HCT116 (cell line): ENCODE measurements around the gene HEPN1. TPM values are rescaled to one million over a fixed set of nuclear protein-coding genes. Genes with fewer than 3 reads are reported as not detected.
A peak's percentile ranks its signal among the peaks of the same experiment; 100 is the strongest.

ENCODE experiments used
- ATAC-seq: fragments of 200-7000 bp; cut with Tn5 transposase; 2 replicates; pipeline ENCODE4 v1.9.1; 2020; ENCODE audit warnings: mild to moderate bottlenecking, moderate library complexity
- Bru-seq: library from RNA; stranded (reverse); fragments of 400-500 nt; gene quantifications from one replicate; lab custom pipeline; 2021; lab: Mats Ljungman, UMichigan
- BruChase-seq, 2 experiments: library from RNA; stranded (reverse); fragments of 400-500 nt; gene quantifications; one replicate each; lab custom pipeline; 2021; lab: Mats Ljungman, UMichigan
- BruUV-seq: library from RNA; stranded (reverse); fragments of 400-500 nt; replicated peaks from 2 replicates; lab custom pipeline; 2021; lab: Mats Ljungman, UMichigan
- CTCF ChIA-PET: fragments of 300-600 bp; sonication (Branson Sonifier 250); formaldehyde crosslinking; loops from one replicate; lab custom pipeline; 2021; ENCODE audit warnings: antibody characterized with exemption; lab: Charles Lee
- POLR2A ChIA-PET: fragments of 300-600, 350-600 bp; sonication (Branson Sonifier 250); formaldehyde crosslinking; loops from one replicate; lab custom pipeline; 2021; ENCODE audit warnings: antibody characterized with exemption; lab: Charles Lee
- RAD21 ChIA-PET, 2 experiments: fragments of 300-600 bp; sonication (Branson Sonifier 250); formaldehyde crosslinking; loops; one replicate each; lab custom pipeline; 2023; ENCODE audit warnings: low total read pairs in 2 of 2; ENCODE audit not compliant: uncharacterized antibody in 2 of 2, unreplicated experiment in 2 of 2, low non-redundant PET in 1 of 2; lab: Charles Lee
- DNase-seq: peaks from one replicate; pipeline ENCODE4 v3.0.0-alpha.2; 2010; ENCODE audit warnings: low read depth, low spot score
- H2AFZ ChIP-seq: fragments of 200-600 bp; shearing (Covaris generic), sonication (generic); 2 replicates; pipeline ENCODE4 v1.6.1; 2017; ENCODE audit warnings: low read depth, mixed run types, mixed read lengths, antibody characterized with exemption, low read length; ENCODE audit not compliant: poor library complexity, severe bottlenecking
- H3K27ac ChIP-seq: 2 replicates; pipeline ENCODE4 v1.5.1; 2012; ENCODE audit warnings: low read depth, low read length
- H3K27me3 ChIP-seq: fragments of 200-600 bp; sonication (generic); 2 replicates; pipeline ENCODE4 v1.6.1; 2016; ENCODE audit warnings: mixed run types, low read length, mixed read lengths; ENCODE audit not compliant: insufficient read depth
- H3K36me3 ChIP-seq, 2 experiments: fragments of 200-500 bp in 1 of 2; fragments of 200-600 bp in 1 of 2; sonication (Bioruptor generic) in 1 of 2; sonication (generic) in 1 of 2; 2 replicates each; pipeline versions ENCODE4 v1.5.1 to v1.6.1; 2014 to 2016; ENCODE audit warnings: low read length in 2 of 2, inconsistent platforms in 1 of 2, mixed read lengths in 1 of 2, mixed run types in 1 of 2; ENCODE audit not compliant: insufficient read depth in 2 of 2, control insufficient read depth in 1 of 2
- H3K4me1 ChIP-seq, 2 experiments: fragments of 200-600 bp in 1 of 2; sonication (generic) in 1 of 2; 2 replicates each; pipeline versions ENCODE4 v1.5.1 to v1.6.1; 2012 to 2017; ENCODE audit warnings: low read length in 2 of 2, inconsistent platforms in 1 of 2, mild to moderate bottlenecking in 1 of 2, mixed read lengths in 1 of 2, mixed run types in 1 of 2, moderate library complexity in 1 of 2; ENCODE audit not compliant: insufficient read depth in 2 of 2, control insufficient read depth in 1 of 2
- H3K4me2 ChIP-seq: fragments of 200-600 bp; sonication (generic); 2 replicates; pipeline ENCODE4 v1.6.1; 2017; ENCODE audit warnings: mixed run types, low read length, mixed read lengths
- H3K4me3 ChIP-seq, 2 experiments: fragments of 200-600 bp in 1 of 2; sonication (generic) in 1 of 2; replicated peaks in 1 of 2; 2 replicates each; pipeline ENCODE4 v1.5.1; 2011 to 2016; ENCODE audit warnings: low read length in 2 of 2, control low read depth in 1 of 2, low read depth in 1 of 2, mild to moderate bottlenecking in 1 of 2, mixed read lengths in 1 of 2, mixed run types in 1 of 2
- H3K79me2 ChIP-seq: fragments of 200-600 bp; sonication (generic); 2 replicates; pipeline ENCODE4 v1.6.1; 2017; ENCODE audit warnings: mild to moderate bottlenecking, mixed run types, low read length, moderate library complexity, mixed read lengths; ENCODE audit not compliant: insufficient read depth
- H3K9ac ChIP-seq: fragments of 200-600 bp; sonication (generic); 2 replicates; pipeline ENCODE4 v1.6.1; 2016; ENCODE audit warnings: low read length, mixed read lengths
- H3K9me2 ChIP-seq: fragments of 200-600 bp; sonication (generic), shearing (Covaris generic); 2 replicates; pipeline ENCODE4 v1.6.1; 2017; ENCODE audit warnings: mixed run types, mild to moderate bottlenecking, moderate library complexity; ENCODE audit not compliant: insufficient read depth
- H3K9me3 ChIP-seq, 2 experiments: fragments of 200-500 bp in 1 of 2; fragments of 200-600 bp in 1 of 2; sonication (Bioruptor generic) in 1 of 2; sonication (generic) in 1 of 2; 2 replicates each; pipeline ENCODE4 v1.6.1; 2014 to 2017; ENCODE audit warnings: low read length in 2 of 2, mixed read lengths in 2 of 2, inconsistent platforms in 1 of 2, low read depth in 1 of 2, mild to moderate bottlenecking in 1 of 2, mixed run types in 1 of 2, moderate library complexity in 1 of 2; ENCODE audit not compliant: control insufficient read depth in 1 of 2, insufficient read depth in 1 of 2
- H4K20me1 ChIP-seq: fragments of 200-600 bp; sonication (generic), shearing (Covaris generic); 2 replicates; pipeline ENCODE4 v1.6.1; 2017; ENCODE audit warnings: mixed run types, mild to moderate bottlenecking, moderate library complexity; ENCODE audit not compliant: insufficient read depth
- ATF3 ChIP-seq: IDR thresholded peaks from 2 replicates; pipeline ENCODE4 v1.6.1; 2012
- CBX3 ChIP-seq: IDR thresholded peaks from 2 replicates; pipeline ENCODE4 v1.6.1; 2012; ENCODE audit warnings: low read depth
- CEBPB ChIP-seq: IDR thresholded peaks from 2 replicates; pipeline ENCODE4 v1.6.1; 2012; ENCODE audit warnings: low read depth
- EZH2 ChIP-seq: fragments of 200-600 bp; sonication (generic); IDR thresholded peaks from 2 replicates; pipeline ENCODE4 v1.6.1; 2017; ENCODE audit warnings: antibody characterized with exemption, mixed run types
- FOSL1 ChIP-seq: IDR thresholded peaks from 2 replicates; pipeline ENCODE4 v1.6.1; 2012; ENCODE audit warnings: low read depth
- JUND ChIP-seq: IDR thresholded peaks from 2 replicates; pipeline ENCODE4 v1.6.1; 2012
- POLR2A ChIP-seq: IDR thresholded peaks from 2 replicates; pipeline ENCODE4 v1.7.0; 2011; ENCODE audit warnings: borderline replicate concordance; ENCODE audit not compliant: insufficient read depth, insufficient read length; ENCODE audit errors: extremely low read depth
- RAD21 ChIP-seq: IDR thresholded peaks from 2 replicates; pipeline ENCODE4 v1.6.1; 2012; ENCODE audit warnings: low read depth, mild to moderate bottlenecking
- SIN3A ChIP-seq: IDR thresholded peaks from 2 replicates; pipeline ENCODE4 v1.6.1; 2012; ENCODE audit warnings: low read depth
- intact Hi-C: fragments of 100-400 bp; cut with micrococcal nuclease; formaldehyde crosslinking; loops from 2 replicates; pipeline ENCODE4 v1.10.0; 2022
- long read RNA-seq: library from polyadenylated mRNA; unstranded; transcript quantifications from one replicate; pipeline ENCODE4 v2.0.0, GENCODE V29; 2021; ENCODE audit not compliant: unreplicated experiment
- polyA plus RNA-seq: library from polyadenylated mRNA; unstranded; fragments of >200 nt; gene quantifications from 2 replicates; pipeline ENCODE4 v1.2.1, GENCODE V29; 2012; ENCODE audit warnings: missing spikeins
- total RNA-seq: library from RNA; stranded (reverse); gene quantifications from one replicate; pipeline ENCODE4 v1.2.1, GENCODE V29; 2021; ENCODE audit not compliant: unreplicated experiment

The HEPN1 gene
- total RNA-seq: not detected
- polyA plus RNA-seq: not detected in 2 replicates
- percentile 23 among the genes with signal in this experiment for Bru-seq, nascent RNA
- percentile 30 among the genes with signal in this experiment for BruChase-seq, experiment 1, labeled RNA remaining after a 6-hour chase
- BruChase-seq, experiment 2, labeled RNA remaining after a 2-hour chase: percentile 38 among the genes with signal in this experiment
- long read RNA-seq: 0 reads

GRCh38 chr11:124918950-124919349 lies at the start of gene HEPN1:
HEPN1 (plus strand) TSS chr11:124919250.
- Histone ChIP-seq H3K9me3 (no peaks in the 10 kb centered on the region), H2AFZ (no peak within 1 kb of the TSS), H3K4me1 (peaks cover 0 to 5% of the 10 kb centered on the region in 2 experiments; a peak in 1 of 4 replicates), H3K9me2 (no peaks in the 10 kb centered on the region), H3K79me2 (no peaks in the 10 kb centered on the region), H3K27ac (no peak within 1 kb of the TSS), H3K36me3 (no peaks in the 10 kb centered on the region), H3K4me2 (no peak within 1 kb of the TSS), H3K4me3 (no peak within 1 kb of the TSS), H4K20me1 (no peaks in the 10 kb centered on the region), H3K27me3 (no peaks in the 10 kb centered on the region)
- RAD21 ChIA-PET: no interaction called here
- POLR2A ChIA-PET: no interaction called here
- BruUV-seq: no TSS peak
- CTCF ChIA-PET: no interaction called here
- TF ChIP-seq SIN3A: no peak
- TF ChIP-seq RAD21: no peak
- TF ChIP-seq POLR2A: no peak
- TF ChIP-seq CEBPB: no peak
- no peak for TF ChIP-seq FOSL1
- TF ChIP-seq CBX3: no peak
- no peak for TF ChIP-seq ATF3
- TF ChIP-seq, all 23 proteins: peak for 0
- no peak within 1 kb of the TSS for H3K9ac ChIP-seq
- intact Hi-C loops: no loop called here
- DNase-seq (no peak), ATAC-seq (no peak)

- Histone ChIP-seq H3K4me3 (no peak overlapping the region), H3K9me3 (no peaks in the 10 kb centered on the region), H3K4me2 (no peak overlapping the region), H3K27me3 (peaks cover 29% of the 10 kb centered on the region; the same call in 1 of the 2 replicates), H3K9me2 (no peaks in the 10 kb centered on the region), H3K36me3 (no peaks in the 10 kb centered on the region), H3K79me2 (no peaks in the 10 kb centered on the region), H4K20me1 (no peaks in the 10 kb centered on the region), H3K27ac (no peak overlapping the region), H3K9ac (no peak overlapping the region), H3K4me1 (no peaks in the 10 kb centered on the region), H2AFZ (no peak overlapping the region)
- ChIA-PET RAD21 (no interaction called here), CTCF (no interaction called here), POLR2A (no interaction called here)
- no peak for ATAC-seq
- no peak for DNase-seq
- intact Hi-C loops: loop anchor here (10.0 kb wide), 1 partner anchor 455 kb away; no protein-coding TSS in a partner anchor
- TF ChIP-seq EZH2 (no peak), JUND (no peak)
- no TSS peak for BruUV-seq
Measured at GRCh38 chr11:124869331-124869730, 49.7 kb upstream of the HEPN1 start.
